Hematopoietic multipotent progenitor cell (in vitro differentiated cells): ENCODE measurements around the gene PIEZO1. TPM values are rescaled to one million over a fixed set of nuclear protein-coding genes. Genes with fewer than 3 reads are reported as not detected.

ENCODE experiments used
- DNase-seq, 3 donors: peaks; one replicate each; pipeline ENCODE4 v3.0.0-alpha.2; 2011 to 2015; ENCODE audit warnings: low read depth in 2 of 3, low spot score in 2 of 3
- total RNA-seq: library from RNA; depleted of rRNA; stranded (reverse); fragments of >200 nt; gene quantifications from one replicate; pipeline ENCODE4 v1.2.3, GENCODE V29; 2012

PIEZO1 gene
- total RNA-seq, 1 donor = 394 TPM

DNA sequence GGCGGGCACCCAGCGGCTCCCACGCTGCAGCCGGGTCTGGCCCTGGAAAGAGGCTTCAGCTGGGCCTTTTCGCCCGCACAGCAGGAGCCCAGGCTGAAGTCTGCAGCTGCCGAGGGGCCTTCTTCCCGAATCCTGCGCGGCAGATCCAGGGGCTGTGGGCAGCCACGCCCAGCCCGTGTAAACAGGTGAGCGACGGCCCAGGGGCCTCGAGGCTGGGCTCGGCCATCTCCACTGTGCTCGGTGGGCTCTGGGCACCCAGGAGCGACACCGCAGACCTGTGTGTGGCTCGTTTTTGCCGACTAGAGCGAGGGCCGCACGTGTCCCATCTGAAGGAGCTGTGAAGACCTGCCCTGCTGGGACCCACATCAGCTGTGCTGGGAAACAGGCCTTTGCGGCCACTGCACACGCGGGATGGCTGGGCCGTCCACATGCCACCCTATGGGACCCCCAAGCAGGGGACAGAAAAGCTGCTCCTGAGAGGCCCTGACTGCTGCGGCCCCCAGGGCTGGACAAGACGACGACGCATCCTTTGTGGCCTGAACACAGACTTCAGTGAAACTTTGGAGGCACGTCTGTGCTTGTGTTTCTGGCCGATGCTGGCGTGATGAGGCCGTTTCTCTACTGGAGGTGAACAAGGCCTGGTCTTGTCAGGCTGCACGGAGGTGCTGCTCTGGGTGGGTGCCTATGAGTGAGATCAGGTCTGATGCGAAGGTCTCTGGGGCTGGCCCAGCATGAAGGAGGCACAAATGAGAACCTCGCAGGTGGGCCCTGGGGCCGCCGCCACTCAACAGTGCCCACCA lies 31.9 kb upstream of the PIEZO1 start:
- DNase-seq = no peak

DNA sequence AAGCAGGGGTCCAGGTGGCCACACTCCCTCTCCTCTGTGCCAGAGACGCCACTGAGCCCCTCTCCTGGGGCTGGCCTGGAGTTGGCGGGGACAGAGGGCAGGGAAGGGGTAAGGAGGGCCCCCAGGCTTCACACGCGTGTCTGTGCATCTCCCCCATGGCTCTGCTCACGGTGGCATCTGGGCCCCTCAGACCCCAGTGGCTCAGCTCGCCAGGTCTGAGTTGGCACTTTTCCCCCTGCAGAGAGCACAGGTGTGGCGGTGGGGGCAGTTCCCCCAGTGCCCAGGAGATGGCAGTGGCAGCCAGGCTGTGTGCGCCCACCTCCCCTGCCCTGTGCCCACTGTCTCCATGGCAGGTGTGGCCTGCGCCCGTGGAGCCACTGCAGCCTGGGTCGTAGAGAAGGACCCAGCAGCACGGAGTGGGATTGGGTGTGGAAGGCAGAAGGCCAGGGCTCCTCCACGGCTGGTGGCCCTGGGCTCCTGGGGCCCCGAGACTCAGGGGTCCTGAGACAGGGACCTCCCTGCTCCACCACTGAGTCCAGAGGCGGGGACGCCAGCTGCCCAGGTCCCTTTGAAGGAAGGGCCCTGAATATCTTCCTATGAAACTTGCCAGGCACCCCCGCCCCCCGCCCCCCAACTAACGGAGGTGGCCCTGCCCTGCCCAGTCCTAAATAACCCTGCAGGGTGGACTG lies 31.0 kb upstream of the PIEZO1 start:
- peak in 1 of 3 donors; percentile 76 for DNase-seq

DNA sequence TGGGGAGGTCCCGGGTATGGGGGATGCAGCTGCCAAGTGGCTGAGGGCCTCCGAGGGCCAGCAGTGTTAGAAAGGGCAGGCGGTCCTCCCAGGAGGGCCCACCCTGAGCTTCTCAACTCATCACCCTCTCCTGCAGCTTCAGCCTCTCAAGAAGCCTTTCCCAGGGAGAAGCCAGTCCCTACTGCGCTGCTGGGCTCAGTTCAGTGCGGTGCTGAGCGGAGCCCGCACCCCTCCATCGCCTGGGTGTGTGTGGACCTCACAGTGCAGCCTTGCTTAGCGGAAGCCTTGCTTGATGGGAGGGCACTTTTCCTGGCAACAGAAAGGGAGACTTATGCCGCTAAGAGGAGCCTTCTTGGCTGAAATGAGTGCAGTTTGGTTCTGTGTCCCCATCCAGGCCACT lies 30.2 kb upstream of the PIEZO1 start:
- DNase-seq = no peak

DNA sequence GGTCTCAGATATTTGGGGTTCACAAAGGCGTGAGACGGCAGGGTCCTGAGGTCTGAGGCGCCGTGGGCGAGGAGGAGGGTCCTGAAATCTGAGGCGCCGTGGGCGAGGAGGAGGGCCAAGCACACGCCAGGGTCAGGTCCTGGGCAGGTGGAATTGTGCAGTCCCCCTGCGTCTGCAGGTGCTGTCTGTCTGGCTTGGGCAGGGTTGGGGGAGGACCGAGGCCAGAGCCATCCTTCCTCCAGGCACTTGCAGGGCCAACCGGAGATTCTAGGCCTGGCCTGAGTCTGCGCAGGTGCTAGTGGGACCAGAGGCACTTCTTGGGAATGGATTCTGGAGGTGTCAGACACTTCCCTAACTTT lies 29.1 kb upstream of the PIEZO1 start:
- DNase-seq = no peak

DNA sequence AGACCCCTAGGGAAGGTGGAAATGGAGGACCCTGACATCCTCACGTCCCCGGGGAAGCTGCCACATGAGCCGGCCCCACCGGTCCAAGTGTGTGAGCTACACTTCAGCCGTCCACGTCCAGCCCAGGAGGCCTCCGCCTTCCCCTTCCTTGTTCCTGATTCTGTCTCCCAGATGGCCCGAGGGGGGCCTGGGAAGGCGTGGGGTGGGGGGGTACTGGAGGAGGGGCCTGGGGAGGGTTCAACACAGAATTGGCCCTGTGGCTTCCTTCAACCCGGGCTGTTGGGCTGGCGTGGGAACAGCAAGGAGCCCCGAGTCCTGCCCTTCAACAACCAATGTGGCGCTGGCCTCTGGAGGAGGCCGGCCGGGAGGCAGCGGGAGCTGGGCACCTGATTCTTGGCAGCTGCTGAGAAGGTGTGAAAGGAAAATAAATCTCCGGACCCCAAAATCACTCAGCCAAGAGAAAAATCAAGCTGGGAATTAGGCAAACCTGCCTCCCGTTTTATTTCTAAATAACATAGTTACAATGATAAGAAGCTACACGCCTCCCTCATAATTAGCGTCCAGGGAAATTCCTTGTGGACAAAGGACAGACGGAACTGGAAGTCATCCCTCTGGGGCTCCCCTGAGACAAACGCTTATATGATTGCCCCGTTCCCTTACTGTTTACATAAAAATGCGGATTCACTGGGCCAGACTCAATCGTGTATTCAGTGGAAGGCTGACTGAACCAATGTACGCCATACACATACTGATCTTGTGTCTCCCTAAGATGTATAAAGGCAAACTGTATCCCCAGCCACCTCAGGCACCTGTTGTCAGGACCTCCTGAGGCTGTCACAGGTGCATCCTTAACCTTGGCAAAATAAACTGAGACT lies 28.5 kb upstream of the PIEZO1 start:
- no peak for DNase-seq

DNA sequence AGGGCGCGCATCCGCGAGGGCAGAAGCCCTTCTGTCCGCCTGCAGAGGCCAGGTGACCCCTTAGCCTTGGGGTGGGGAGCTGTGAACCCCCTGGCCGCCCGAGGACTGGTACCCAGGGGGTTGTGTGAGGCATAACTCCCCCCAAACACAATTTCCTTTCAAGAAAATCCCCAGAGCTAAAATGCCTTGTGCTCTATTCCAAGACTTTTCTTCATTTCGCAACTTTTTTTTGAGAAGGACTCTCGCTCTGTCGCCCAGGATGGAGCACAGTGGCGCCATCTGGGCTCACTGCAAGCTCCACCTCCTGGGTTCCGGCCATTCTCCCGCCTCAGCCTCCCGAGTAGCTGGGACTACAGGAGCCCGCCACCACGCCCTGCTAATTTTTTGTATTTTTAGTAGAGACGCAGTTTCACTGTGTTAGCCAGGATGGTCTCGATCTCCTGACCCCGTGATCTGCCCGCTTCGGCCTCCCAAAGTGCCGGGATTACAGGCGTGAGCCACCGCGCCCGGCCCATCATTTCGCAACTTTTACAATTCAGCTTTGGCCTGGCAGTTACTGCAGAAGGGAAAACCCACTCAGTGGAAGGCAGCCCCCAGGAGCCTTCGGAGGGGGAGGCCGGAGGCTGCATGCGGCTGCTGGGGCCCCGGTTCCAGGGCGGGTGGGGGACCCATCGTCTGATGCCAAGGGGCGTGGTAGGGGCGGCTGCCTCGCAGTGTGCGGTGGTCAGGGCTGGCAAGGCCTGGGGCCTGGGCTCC lies 27.7 kb upstream of the PIEZO1 start:
- DNase-seq = no peak

DNA sequence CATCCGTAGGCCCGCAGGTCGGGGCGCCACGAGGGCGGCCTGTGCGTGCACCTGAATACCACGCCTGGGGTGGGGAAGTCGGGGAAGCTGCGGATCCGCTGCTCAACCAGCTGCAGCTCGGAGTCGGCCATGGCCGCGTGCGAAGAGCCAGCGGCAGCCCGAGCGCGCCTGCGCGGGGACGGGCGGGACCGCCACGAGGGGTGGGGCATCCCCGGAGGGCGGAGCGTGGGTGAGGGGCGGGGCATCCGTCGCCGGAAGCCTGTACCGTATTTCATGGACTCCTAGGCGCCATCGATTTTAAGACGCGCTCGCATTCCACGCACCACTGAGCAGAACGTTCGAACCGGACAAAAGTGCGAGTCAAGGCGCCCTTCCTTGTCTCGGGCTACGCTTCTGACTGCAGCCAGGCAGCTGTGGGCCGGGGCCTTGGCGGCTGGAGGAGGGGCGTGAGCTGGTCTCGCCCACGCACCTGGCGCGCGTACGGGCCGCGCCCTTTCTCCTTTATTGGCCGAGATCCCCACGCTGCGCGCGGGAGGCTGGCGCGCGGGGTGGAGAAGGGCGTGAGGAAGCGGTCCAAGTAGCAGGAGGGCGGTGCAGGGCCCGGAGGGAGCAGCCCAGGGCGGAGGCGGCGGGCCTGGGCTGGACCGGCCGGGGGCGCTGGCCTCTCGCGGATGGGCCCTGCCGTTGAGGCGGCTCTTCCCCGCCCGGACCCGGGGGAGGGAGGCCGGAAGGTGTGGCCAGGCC lies 26.9 kb upstream of the PIEZO1 start, which contains the start of gene APRT:
Gene APRT (minus strand): TSS at position 160 of the 744 bp plus-strand sequence. CDS start 29 bp downstream, at position 131.
- peak; percentile 90 to 93 (median 90) for DNase-seq

DNA sequence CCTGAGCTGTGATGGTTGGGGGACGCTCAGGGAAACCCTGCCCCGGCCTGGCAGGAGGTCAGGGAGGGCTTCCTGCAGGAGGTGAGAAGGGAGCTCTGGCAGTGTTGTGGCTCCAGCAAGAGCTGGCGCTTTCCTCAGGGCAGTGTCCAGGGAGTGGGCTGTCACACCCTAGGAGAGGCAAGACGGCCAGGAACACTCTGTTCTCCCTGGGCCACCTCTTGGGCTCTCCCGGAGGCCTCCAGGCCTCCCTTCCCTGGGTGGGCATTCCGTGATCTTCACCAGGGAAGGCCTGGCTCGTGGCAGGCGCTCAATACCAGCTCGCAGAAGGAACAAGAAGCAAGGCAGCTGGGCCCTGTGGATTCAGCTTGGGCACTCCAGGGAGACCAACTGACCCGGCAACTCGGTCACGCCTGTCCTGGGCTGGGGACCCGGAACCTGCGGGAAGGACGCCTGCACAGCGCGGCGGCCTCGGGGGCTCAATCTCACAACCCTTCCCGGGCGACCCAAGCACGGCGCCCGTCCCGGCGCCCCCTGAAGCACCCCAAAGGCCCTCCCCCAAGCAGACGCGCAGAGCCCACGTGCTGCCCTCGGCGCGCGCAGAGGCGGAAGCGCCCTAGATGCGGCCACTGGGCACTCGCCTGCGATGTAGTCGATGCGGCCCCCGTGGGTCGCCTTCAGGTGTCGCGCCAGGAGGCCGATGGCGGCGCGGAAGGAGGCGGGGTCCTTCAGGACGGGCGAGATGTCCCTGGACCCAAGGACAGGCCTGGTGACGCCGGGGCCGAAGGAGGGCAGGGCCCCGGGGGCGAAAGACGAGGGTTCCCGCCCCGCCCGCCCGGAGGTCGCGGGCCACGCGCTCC lies 26.1 kb upstream of the PIEZO1 start:
- peak in 2 of 3 donors; percentile 67 to 80 for DNase-seq

DNA sequence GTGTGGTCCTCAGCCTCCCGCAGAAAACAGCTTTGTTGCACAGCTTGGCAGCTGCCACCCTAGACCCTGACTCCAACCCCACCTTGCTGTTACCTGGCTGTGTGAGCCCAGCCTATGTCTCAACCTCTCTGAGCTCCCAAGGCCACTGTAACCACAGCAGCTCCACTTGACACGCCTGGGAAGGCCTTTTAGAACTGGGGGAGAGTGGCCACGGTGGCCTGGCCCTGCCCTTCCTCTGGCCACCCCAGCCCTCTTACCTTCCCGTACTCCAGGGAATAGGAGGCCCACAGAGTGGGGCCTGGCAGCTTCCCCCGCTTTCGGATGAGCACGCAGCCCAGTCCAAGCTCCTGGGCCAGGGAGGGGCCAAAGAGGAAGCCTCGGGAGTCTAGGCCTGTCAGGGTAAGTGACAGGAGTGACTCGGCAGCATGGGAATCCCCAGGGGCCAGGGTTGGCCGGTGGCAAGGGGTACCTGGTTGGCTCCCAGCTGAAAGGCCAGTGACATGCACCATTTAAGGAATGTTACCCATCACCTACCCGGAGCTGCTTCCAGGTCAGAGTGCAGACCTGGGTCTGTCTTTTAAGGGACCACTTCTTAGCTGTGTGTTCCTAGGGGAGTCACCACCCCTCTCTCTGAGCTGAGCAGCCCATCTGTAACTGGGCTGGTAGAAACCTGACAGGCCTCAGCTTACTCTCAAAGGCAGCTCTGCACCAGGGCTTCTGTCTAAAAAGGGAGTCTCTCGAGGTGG lies 25.3 kb upstream of the PIEZO1 start:
- DNase-seq = no peak

DNA sequence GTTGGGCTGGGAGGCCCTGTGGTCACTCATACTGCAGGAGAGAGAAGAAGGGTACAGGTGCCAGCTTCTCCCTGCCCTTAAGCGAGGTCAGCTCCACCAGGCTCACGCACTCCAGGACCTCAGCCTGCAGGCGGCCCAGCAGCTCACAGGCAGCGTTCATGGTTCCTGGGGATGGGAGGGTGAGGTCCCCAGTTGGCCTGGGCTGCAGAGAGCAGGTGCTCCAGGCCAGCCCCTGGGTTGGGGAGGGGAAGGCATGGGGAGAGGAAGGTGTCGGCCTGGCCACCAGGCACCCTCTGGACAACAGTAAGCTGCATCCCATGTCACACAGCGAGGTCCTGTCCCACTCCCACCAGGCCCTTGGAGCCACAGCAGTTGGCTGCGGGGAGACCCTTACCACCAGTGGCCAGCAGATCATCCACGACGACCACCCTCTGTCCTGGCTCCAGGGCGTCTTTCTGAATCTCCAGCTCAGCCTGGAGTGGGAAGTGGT lies 24.7 kb upstream of the PIEZO1 start:
- no peak for DNase-seq

DNA sequence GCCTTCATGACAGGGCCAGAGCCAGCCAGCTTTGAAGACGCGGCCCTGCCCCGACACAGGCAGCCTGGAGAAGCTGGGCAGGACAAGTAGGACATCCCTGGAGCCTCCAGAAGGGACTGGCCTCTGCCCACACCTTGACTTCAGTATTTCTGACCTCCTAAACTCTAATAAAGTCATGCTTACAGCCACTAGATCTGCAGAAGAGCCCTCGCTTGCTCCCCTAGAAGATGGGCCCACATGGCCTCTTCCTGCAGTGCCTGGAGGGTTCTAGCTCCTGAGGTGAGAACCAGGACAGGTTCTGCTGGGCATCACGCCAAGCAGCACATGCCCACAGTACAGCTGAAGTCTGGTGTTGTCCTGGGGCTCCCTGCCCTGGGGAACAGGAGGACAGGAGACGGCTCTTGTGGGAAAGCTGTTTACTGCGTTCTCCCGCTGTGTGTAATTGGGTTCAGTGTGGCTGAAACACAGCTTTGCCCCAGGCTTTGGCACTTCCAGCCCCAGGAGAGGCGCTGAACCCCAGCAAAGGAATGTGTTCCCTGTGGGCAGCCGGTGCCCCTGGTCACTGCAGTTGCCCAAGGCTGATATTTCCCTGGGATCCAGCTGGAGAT lies 24.2 kb upstream of the PIEZO1 start:
- DNase-seq = no peak

DNA sequence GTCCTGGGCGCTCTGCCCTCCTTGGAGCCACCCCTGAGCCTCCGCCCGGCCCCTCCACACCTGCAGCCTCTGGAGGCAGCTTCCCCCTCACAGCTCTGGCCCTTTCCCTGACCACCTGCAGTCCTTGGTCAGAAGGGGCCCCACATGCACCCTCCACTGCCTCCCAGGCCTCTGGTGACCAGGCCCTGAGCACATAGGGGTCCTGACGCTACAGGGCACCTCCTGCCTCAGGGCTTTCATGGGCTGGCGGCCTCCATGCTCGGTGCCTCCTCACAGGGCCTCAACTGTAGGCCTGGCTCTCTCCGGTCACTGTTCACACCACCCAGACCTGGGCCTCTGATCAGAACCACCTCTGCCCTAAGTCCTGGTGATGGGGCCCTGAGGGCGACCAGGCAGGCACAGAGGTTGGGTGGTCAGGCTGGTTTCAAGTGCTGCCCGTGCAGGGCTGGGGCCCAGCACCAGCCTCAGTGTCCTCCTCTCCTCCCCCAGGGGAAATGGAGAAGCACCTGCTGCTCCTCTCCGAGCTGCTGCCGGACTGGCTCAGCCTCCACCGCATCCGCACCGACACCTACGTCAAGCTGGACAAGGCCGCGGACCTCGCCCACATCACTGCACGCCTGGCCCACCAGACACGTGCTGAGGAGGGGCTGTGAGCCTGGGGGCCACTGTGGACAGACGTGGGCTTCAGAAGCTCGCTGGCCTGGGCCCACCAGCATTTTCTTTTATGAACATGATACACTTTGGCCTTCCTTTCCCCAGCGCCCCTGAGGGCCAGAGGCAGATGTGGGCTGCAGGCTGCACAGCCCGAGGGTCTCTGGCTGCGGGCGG lies 22.8 kb upstream of the PIEZO1 start:
- no peak for DNase-seq

DNA sequence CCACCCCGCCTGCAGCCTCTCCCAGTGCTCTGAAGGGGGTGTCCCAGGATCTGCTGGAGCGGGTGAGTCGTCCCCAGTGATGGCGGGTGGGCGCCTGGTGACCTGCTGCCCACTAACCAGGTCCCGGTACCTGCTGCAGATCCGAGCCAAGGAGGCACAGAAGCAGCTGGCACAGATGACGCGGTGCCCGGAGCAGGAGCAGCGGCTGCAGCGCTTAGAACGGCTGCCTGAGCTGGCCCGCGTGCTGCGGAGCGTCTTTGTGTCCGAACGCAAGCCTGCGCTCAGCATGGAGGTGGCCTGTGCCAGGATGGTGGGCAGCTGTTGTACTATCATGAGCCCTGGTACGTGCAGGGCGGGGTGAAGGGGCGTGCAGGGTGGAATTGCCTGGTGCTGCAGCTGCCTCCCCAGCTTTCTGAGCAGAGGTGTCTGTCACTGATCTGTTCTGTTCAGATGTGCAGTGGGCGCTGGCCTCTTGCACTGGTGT lies 22.2 kb upstream of the PIEZO1 start:
- no peak for DNase-seq

DNA sequence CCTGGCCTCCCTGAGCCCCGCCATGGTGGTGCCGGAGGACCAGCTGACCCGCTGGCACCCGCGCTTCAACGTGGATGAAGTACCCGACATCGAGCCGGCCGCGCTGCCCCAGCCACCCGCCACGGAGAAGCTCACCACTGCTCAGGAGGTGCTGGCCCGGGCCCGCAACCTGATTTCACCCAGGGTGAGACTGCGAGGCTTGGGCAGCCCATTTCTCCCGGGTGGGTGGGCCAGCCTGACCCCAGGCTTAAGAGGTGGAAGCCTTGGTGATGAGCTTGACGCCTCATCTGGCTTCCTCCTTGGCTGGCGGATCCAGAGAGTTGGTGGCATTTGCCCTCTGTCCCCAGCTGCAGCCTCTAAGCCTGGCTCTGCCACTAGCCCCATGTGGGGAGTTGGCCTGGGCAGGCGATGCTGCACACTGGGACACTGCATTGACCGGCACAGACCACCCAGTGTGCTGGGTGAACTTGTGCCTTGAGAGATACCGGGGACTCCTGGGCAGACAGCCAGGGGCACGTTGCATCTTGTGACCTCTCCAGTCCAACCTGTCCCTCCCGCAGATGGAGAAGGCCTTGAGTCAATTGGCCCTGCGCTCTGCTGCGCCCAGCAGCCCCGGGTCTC lies 21.6 kb upstream of the PIEZO1 start:
- DNase-seq = no peak

DNA sequence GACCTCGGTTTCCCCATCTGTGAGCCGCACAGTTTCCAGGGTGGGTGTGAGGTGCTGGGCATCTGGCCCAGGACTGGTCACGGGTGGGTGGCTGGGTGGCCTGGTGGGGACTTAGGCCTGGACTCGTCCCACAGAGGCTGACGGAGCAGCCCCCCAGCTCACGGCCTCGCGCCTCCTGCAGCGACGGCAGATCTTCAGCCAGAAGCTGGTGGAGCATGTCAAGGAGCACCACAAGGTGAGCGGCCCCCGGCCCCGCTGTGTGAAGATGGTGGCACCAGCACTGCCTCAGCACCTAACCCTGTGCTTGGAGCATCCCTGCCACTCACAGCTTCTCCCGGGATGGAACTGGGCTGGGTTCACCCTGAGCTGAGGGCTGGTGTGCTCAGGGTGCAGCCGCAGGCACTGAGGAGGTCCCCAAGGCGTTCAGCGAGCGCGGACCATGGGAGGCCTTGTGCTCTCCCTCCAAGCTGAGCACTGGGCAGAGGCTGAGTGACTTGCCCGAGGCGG lies 20.9 kb upstream of the PIEZO1 start:
- DNase-seq = no peak

DNA sequence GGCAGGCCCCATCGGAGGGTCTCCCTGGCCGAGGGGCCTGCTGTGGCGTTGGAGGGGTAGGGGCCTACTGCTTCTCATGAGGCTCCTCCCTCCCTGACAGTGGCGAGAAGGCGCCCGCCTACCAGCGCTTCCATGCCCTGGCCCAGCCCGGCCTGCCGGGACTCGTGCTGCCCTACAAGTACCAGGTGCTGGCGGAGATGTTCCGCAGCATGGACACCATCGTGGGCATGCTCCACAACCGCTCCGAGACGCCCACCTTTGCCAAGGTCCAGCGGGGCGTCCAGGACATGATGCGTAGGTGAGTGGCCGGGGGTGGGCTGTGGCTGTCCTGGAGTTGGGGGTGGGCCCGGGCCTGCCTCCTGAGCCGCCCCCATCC lies 20.3 kb upstream of the PIEZO1 start:
- no peak for DNase-seq
